H1 (cell line): ENCODE measurements around the gene ASGR1. TPM values are rescaled to one million over a fixed set of nuclear protein-coding genes. Genes with fewer than 3 reads are reported as not detected.

Experiments
- CTCF ChIA-PET: fragments of 300-600 bp; sonication (Branson Sonifier 250); formaldehyde crosslinking; loops from one replicate; lab custom pipeline; 2021; ENCODE audit not compliant: partially characterized antibody; lab: Charles Lee
- POLR2A ChIA-PET: fragments of 300-600 bp; sonication (Branson Sonifier 250); formaldehyde crosslinking; loops from one replicate; lab custom pipeline; 2021; ENCODE audit warnings: inconsistent platforms; ENCODE audit not compliant: partially characterized antibody; lab: Charles Lee
- DNase-seq, 2 experiments: peaks; one replicate each; pipeline versions ENCODE4 v3.0.0 to v3.0.0-alpha.2; 2010 to 2022; ENCODE audit warnings: low spot score in 2 of 2, low read depth in 1 of 2, mixed read lengths in 1 of 2
- FAIRE-seq: peaks from 2 replicates; lab custom pipeline; 2011; peaks lifted over from hg19 to GRCh38; lab: Jason Lieb, UNC
- H2AFZ ChIP-seq: 2 replicates; pipeline ENCODE4 v1.8.1; 2012; ENCODE audit warnings: low read length, inconsistent platforms
- H2AK5ac ChIP-seq: 2 replicates; pipeline ENCODE4 v1.6.1; 2013; ENCODE audit warnings: low read depth, low read length
- H2BK120ac ChIP-seq: replicated peaks from 2 replicates; pipeline ENCODE3; 2013; ENCODE audit warnings: low read depth, low read length, inconsistent platforms
- H2BK12ac ChIP-seq: 2 replicates; pipeline ENCODE4 v1.6.1; 2013; ENCODE audit warnings: low read depth, low read length
- H2BK15ac ChIP-seq: 2 replicates; pipeline ENCODE4 v1.6.1; 2013; ENCODE audit warnings: low read length
- H2BK20ac ChIP-seq: 2 replicates; pipeline ENCODE4 v1.6.1; 2013; ENCODE audit warnings: low read length
- H2BK5ac ChIP-seq: 2 replicates; pipeline ENCODE4 v1.6.1; 2013; ENCODE audit warnings: low read depth, low read length
- H3K14ac ChIP-seq: 2 replicates; pipeline ENCODE4 v1.6.1; 2013; ENCODE audit warnings: inconsistent platforms; ENCODE audit not compliant: insufficient read length
- H3K18ac ChIP-seq: 2 replicates; pipeline ENCODE4 v1.6.1; 2013; ENCODE audit warnings: low read length; ENCODE audit errors: extremely low read depth
- H3K23ac ChIP-seq: 2 replicates; pipeline ENCODE4 v1.6.1; 2013; ENCODE audit warnings: inconsistent platforms; ENCODE audit not compliant: insufficient read length
- H3K23me2 ChIP-seq: 2 replicates; pipeline ENCODE4 v1.6.1; 2013; ENCODE audit warnings: low read depth, low read length
- H3K27ac ChIP-seq: 2 replicates; pipeline ENCODE4 v1.6.1; 2011; ENCODE audit warnings: low read depth, low read length, inconsistent platforms
- H3K27me3 ChIP-seq, 4 experiments: replicated peaks in 1 of 4; 1 replicate in 1 of 4; 2 replicates in 3 of 4; pipeline versions ENCODE4 v1.6.1 to v1.8.1; 2011 to 2013; ENCODE audit warnings: low read length in 3 of 4, mild to moderate bottlenecking in 3 of 4, inconsistent platforms in 2 of 4, mixed read lengths in 2 of 4, moderate library complexity in 1 of 4; ENCODE audit not compliant: control insufficient read depth in 3 of 4, insufficient read depth in 3 of 4; ENCODE audit errors: extremely low read depth in 1 of 4
- H3K36me3 ChIP-seq, 4 experiments: 2 replicates each; pipeline versions ENCODE4 v1.6.1 to v1.8.1; 2011 to 2013; ENCODE audit warnings: mild to moderate bottlenecking in 4 of 4, low read length in 3 of 4, moderate library complexity in 2 of 4, control low read depth in 1 of 4, inconsistent platforms in 1 of 4; ENCODE audit not compliant: insufficient read depth in 4 of 4, control insufficient read depth in 2 of 4
- H3K4ac ChIP-seq: replicated peaks from 2 replicates; pipeline ENCODE3; 2013; ENCODE audit warnings: low read length, low read depth, mixed read lengths, inconsistent platforms; ENCODE audit not compliant: insufficient read length
- H3K4me1 ChIP-seq, 4 experiments: replicated peaks in 1 of 4; 1 replicate in 1 of 4; 2 replicates in 3 of 4; pipeline versions ENCODE4 v1.6.1 to v1.8.1; 2011 to 2013; ENCODE audit warnings: low read length in 3 of 4, inconsistent platforms in 2 of 4, mixed read lengths in 1 of 4; ENCODE audit not compliant: insufficient read depth in 4 of 4, control insufficient read depth in 3 of 4
- H3K4me2 ChIP-seq, 2 experiments: 2 replicates each; pipeline versions ENCODE4 v1.6.1 to v1.8.1; 2011 to 2013; ENCODE audit warnings: low read depth in 2 of 2, low read length in 2 of 2, control low read depth in 1 of 2, inconsistent platforms in 1 of 2, mild to moderate bottlenecking in 1 of 2; ENCODE audit not compliant: insufficient read depth in 1 of 2
- H3K4me3 ChIP-seq, 4 experiments: fragments of 200-600, 300-600 bp in 1 of 4; sonication (generic), shearing (Covaris generic), sonication (Bioruptor Twin) in 1 of 4; 2 replicates each; pipeline versions ENCODE4 v1.5.1 to v1.8.1; 2011 to 2016; ENCODE audit warnings: low read length in 4 of 4, low read depth in 3 of 4, control low read depth in 2 of 4, inconsistent platforms in 2 of 4, mild to moderate bottlenecking in 2 of 4, mixed read lengths in 1 of 4, moderate library complexity in 1 of 4; ENCODE audit not compliant: insufficient read depth in 2 of 4; ENCODE audit errors: extremely low read depth in 1 of 4
- H3K56ac ChIP-seq: replicated peaks from 2 replicates; pipeline ENCODE3; 2013; ENCODE audit warnings: low read depth, mild to moderate bottlenecking, mixed read lengths, low read length, inconsistent platforms; ENCODE audit not compliant: insufficient read length
- H3K79me1 ChIP-seq: 2 replicates; pipeline ENCODE4 v1.6.1; 2013; ENCODE audit warnings: low read depth, low read length, control low read depth
- H3K79me2 ChIP-seq, 2 experiments: 2 replicates each; pipeline versions ENCODE4 v1.6.1 to v1.8.1; 2012 to 2013; ENCODE audit warnings: low read length in 2 of 2, mild to moderate bottlenecking in 2 of 2, inconsistent platforms in 1 of 2; ENCODE audit not compliant: insufficient read depth in 2 of 2, control insufficient read depth in 1 of 2
- H3K9ac ChIP-seq, 4 experiments: replicated peaks in 1 of 4; 1 replicate in 1 of 4; 2 replicates in 3 of 4; pipeline versions ENCODE4 v1.6.1 to v1.8.1; 2011 to 2013; ENCODE audit warnings: low read depth in 3 of 4, low read length in 3 of 4, control low read depth in 2 of 4, mild to moderate bottlenecking in 2 of 4, moderate library complexity in 2 of 4, inconsistent platforms in 1 of 4; ENCODE audit errors: extremely low read depth in 1 of 4
- H3K9me3 ChIP-seq, 2 experiments: 2 replicates each; pipeline versions ENCODE4 v1.6.1 to v1.8.1; 2012 to 2013; ENCODE audit warnings: mild to moderate bottlenecking in 2 of 2, moderate library complexity in 2 of 2, control low read depth in 1 of 2, inconsistent platforms in 1 of 2, low read depth in 1 of 2, low read length in 1 of 2, mixed read lengths in 1 of 2; ENCODE audit not compliant: insufficient read depth in 2 of 2
- H4K20me1 ChIP-seq, 2 experiments: replicated peaks in 1 of 2; 2 replicates each; pipeline versions ENCODE3 to v1.8.1; 2011 to 2013; ENCODE audit warnings: inconsistent platforms in 2 of 2, low read length in 2 of 2, mild to moderate bottlenecking in 1 of 2; ENCODE audit not compliant: insufficient read depth in 2 of 2, control insufficient read depth in 1 of 2
- H4K5ac ChIP-seq: 2 replicates; pipeline ENCODE4 v1.6.1; 2013; ENCODE audit warnings: low read length, low read depth, mixed read lengths, inconsistent platforms; ENCODE audit not compliant: insufficient read length
- H4K8ac ChIP-seq: 2 replicates; pipeline ENCODE4 v1.8.0; 2013; ENCODE audit warnings: mild to moderate bottlenecking, moderate library complexity, low read length, inconsistent platforms; ENCODE audit not compliant: insufficient read depth; ENCODE audit errors: extremely low read depth
- H4K91ac ChIP-seq: replicated peaks from 2 replicates; pipeline ENCODE3; 2013; ENCODE audit warnings: low read length, mixed read lengths, inconsistent platforms; ENCODE audit not compliant: insufficient read length
- ASH2L ChIP-seq: fragments of 200-600, 300-600 bp; sonication (generic); IDR thresholded peaks from one replicate; pipeline ENCODE4 v1.7.1; 2017; ENCODE audit warnings: low read length
- BACH1 ChIP-seq: IDR thresholded peaks from 2 replicates; pipeline ENCODE4 v1.6.1; 2012; ENCODE audit warnings: low read length, improper control_type of control experiment
- CBX8 ChIP-seq: fragments of 300-800, 300-1000 bp; sonication (generic); IDR thresholded peaks from 2 replicates; pipeline ENCODE4 v1.7.1; 2016; ENCODE audit warnings: low read depth, low read length, borderline replicate concordance
- CEBPB ChIP-seq: IDR thresholded peaks from 2 replicates; pipeline ENCODE4 v1.6.1; 2012; ENCODE audit warnings: low read depth, low read length
- KDM4A ChIP-seq: IDR thresholded peaks from one replicate; pipeline ENCODE4 v1.7.1; 2012; ENCODE audit warnings: low read depth, mild to moderate bottlenecking, moderate library complexity, low read length, inconsistent platforms; ENCODE audit not compliant: severe bottlenecking
- MAX ChIP-seq: IDR thresholded peaks from 2 replicates; pipeline ENCODE4 v1.6.1; 2012; ENCODE audit warnings: inconsistent platforms
- NRF1 ChIP-seq: IDR thresholded peaks from 2 replicates; pipeline ENCODE4 v1.6.1; 2011; ENCODE audit warnings: mild to moderate bottlenecking, low read depth, low read length, improper control_type of control experiment
- RFX5 ChIP-seq: IDR thresholded peaks from 2 replicates; pipeline ENCODE4 v1.6.1; 2011; ENCODE audit warnings: low read depth, low read length, improper control_type of control experiment, borderline replicate concordance
- TCF12 ChIP-seq: IDR thresholded peaks from 2 replicates; pipeline ENCODE4 v1.6.1; 2011; ENCODE audit warnings: low read depth, mild to moderate bottlenecking, low read length
- WGBS, 2 experiments: shearing (Covaris generic) in 1 of 2; methylation state at CpG; one replicate each; pipeline versions ENCODE4 v1.1.6 to v1.1.7; 2013 to 2015; ENCODE audit warnings: low lambda C conversion rate in 2 of 2, mixed read lengths in 2 of 2, inconsistent platforms in 1 of 2, low coverage in 1 of 2, missing lambda C conversion rate in 1 of 2; ENCODE audit not compliant: insufficient replicate concordance in 2 of 2, insufficient coverage in 1 of 2, insufficient read length in 1 of 2; ENCODE audit errors: extremely low coverage in 1 of 2, missing lambda C conversion rate in 1 of 2; 5-methylcytosine and 5-hydroxymethylcytosine counted together
- polyA plus RNA-seq, 7 experiments: library from polyadenylated mRNA; depleted of rRNA in 3 of 7; stranded (reverse) in 5 of 7; unstranded in 2 of 7; fragments of >200 nt in 5 of 7; fragments of 200-250 nt in 2 of 7; gene quantifications; 1 replicate in 5 of 7; 2 replicates in 1 of 7; 4 replicates in 1 of 7; pipeline versions ENCODE4 v1.2.1 to v1.2.3, GENCODE V29; 2011 to 2013; ENCODE audit warnings: missing spikeins in 2 of 7, mixed read lengths in 2 of 7
- total RNA-seq: library from RNA; stranded (reverse); fragmentation: NEBNext Ultra II Directional; extraction: Animal tissue kit (Norgen Biotek cat#: 25700); gene quantifications from 2 replicates; pipeline ENCODE4 v1.2.1, GENCODE V29; 2021
- TF ChIP-seq, protein P1 (sequence below), 3 experiments: IDR thresholded peaks; 1 replicate in 2 of 3; 2 replicates in 1 of 3; pipeline versions ENCODE4 v1.5.1 to v1.6.1; 2011; ENCODE audit warnings: low read length in 3 of 3, mild to moderate bottlenecking in 3 of 3, inconsistent platforms in 2 of 3, low read depth in 1 of 3, moderate library complexity in 1 of 3; ENCODE audit not compliant: insufficient read depth in 1 of 3; ENCODE audit errors: control extremely low read depth in 1 of 3

ASGR1 gene
- total and polyA plus RNA-seq, 2 of the 8 experiments (the other 6 are each of a cell fraction or from before 2014, with no cell fraction given): 10.8 to 14.5 TPM

GRCh38 chr17:7215136-7215638, 36.0 kb upstream of the ASGR1 start:
- H3K4me2 ChIP-seq: peak overlapping the region; percentile 69 to 87
- H3K27ac ChIP-seq: peak overlapping the region; percentile 73
- no peak overlapping the region for H3K14ac ChIP-seq
- H3K79me2 ChIP-seq: peaks cover 0 to 39% of the 10 kb centered on the region in 2 experiments; a peak in 2 of 4 replicates
- DNase-seq (no peak), FAIRE-seq (peak; percentile 95)
- H2BK12ac ChIP-seq: 0 out of 2 replicates have a peak overlapping the region, but pooled peaks have one; percentile 84
- ChIA-PET POLR2A (interaction anchor here (0.9 to 3.7 kb wide), 14 partner anchors 9 to 189 kb away, joined by 3 to 22 read pairs (median 4); partner anchors contain the start of genes CLDN7, CTDNEP1, DVL2 and ELP5), CTCF (interaction anchor here (0.6 to 2.1 kb wide), 10 partner anchors 15 to 417 kb away, joined by 3 to 16 read pairs (median 3); partner anchors contain the start of genes DVL2, GABARAP and PHF23)
- no peak overlapping the region for H2BK20ac ChIP-seq
- 0 out of 2 replicates have a peak overlapping the region, but pooled peaks have one; percentile 75 for H2AK5ac ChIP-seq
- H3K56ac ChIP-seq: no peak overlapping the region
- peaks cover 9 to 45% (median 28%) of the 10 kb centered on the region in 4 experiments for H3K4me1 ChIP-seq
- no peak overlapping the region for H4K91ac ChIP-seq
- H3K79me1 ChIP-seq: peaks cover 3% of the 10 kb centered on the region; the same call in 1 of the 2 replicates
- peak overlapping the region in 1 of 4 experiments; percentile 45; a peak in 2 of 7 replicates for H3K9ac ChIP-seq
- peak overlapping the region; percentile 82 for H2BK5ac ChIP-seq
- no peak overlapping the region for H4K5ac ChIP-seq
- H3K4ac ChIP-seq: no peak overlapping the region
- H3K18ac ChIP-seq: peak overlapping the region; percentile 93
- no peaks in the 10 kb centered on the region for H3K9me3 ChIP-seq
- WGBS, 2 experiments: 12% methylated on average over 9 of the region's 9 CpGs; no CpG with 5 or more reads in 1 of the 2 experiments
- no peak overlapping the region for H4K8ac ChIP-seq
- no peaks in the 10 kb centered on the region for H4K20me1 ChIP-seq
- no peak overlapping the region for H3K23ac ChIP-seq
- peaks cover 27% of the 10 kb centered on the region; the same call in 1 of the 2 replicates for H3K23me2 ChIP-seq
- H2AFZ ChIP-seq: no peak overlapping the region
- H2BK120ac ChIP-seq: no peak overlapping the region
- H3K27me3 ChIP-seq: no peaks in the 10 kb centered on the region
- peak overlapping the region in 3 of 4 experiments; percentile 1 to 68 (median 51); a peak in 5 of 8 replicates for H3K4me3 ChIP-seq
- no peak overlapping the region for H2BK15ac ChIP-seq
- H3K36me3 ChIP-seq: no peaks in the 10 kb centered on the region
- TF ChIP-seq TCF12: 0 out of 2 replicates have a peak, but pooled peaks have one; percentile 31
- TF ChIP-seq RFX5: no peak
- TF ChIP-seq, protein P1, sequence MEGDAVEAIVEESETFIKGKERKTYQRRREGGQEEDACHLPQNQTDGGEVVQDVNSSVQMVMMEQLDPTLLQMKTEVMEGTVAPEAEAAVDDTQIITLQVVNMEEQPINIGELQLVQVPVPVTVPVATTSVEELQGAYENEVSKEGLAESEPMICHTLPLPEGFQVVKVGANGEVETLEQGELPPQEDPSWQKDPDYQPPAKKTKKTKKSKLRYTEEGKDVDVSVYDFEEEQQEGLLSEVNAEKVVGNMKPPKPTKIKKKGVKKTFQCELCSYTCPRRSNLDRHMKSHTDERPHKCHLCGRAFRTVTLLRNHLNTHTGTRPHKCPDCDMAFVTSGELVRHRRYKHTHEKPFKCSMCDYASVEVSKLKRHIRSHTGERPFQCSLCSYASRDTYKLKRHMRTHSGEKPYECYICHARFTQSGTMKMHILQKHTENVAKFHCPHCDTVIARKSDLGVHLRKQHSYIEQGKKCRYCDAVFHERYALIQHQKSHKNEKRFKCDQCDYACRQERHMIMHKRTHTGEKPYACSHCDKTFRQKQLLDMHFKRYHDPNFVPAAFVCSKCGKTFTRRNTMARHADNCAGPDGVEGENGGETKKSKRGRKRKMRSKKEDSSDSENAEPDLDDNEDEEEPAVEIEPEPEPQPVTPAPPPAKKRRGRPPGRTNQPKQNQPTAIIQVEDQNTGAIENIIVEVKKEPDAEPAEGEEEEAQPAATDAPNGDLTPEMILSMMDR (IDR thresholded peaks at IDR 0.05; ENCODE audit: control extremely low read depth in 1 of 3, insufficient read depth in 1 of 3, low read depth in 1 of 3, low read length in 3 of 3): no peak
- no peak for TF ChIP-seq CEBPB
- no peak for TF ChIP-seq NRF1
- TF ChIP-seq ASH2L: peak; percentile 10
- TF ChIP-seq MAX: peak; percentile 2; the same call in 1 of the 2 replicates
- TF ChIP-seq BACH1: no peak
- TF ChIP-seq KDM4A: no peak
- no peak for TF ChIP-seq CBX8
